Measurements from ENCODE around the gene FAM186B. TPM values are rescaled to one million over a fixed set of nuclear protein-coding genes. Genes with fewer than 3 reads are reported as not detected.

Gene FAM186B
- total RNA-seq, 1 donor from 2014 or later, result 0.75 TPM

DNA sequence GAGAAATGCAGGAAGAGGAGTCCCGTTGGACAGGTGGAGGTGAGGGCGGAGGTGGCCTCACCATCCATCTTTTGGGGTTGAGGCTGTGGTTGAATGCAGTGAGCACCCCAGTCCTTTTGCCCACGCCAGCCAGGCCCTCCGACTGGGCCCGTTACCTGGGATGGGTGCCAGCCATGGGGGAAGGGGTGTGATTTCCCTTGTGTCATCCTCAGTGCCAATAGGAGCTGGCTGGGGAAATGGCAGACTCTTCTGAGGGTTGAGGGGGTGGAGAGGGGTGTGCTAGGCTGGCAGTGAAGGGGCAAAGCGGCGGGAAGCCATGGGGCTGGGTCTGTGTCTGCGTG lies 57.0 kb downstream of the FAM186B start:
- TF ChIP-seq, protein P1, sequence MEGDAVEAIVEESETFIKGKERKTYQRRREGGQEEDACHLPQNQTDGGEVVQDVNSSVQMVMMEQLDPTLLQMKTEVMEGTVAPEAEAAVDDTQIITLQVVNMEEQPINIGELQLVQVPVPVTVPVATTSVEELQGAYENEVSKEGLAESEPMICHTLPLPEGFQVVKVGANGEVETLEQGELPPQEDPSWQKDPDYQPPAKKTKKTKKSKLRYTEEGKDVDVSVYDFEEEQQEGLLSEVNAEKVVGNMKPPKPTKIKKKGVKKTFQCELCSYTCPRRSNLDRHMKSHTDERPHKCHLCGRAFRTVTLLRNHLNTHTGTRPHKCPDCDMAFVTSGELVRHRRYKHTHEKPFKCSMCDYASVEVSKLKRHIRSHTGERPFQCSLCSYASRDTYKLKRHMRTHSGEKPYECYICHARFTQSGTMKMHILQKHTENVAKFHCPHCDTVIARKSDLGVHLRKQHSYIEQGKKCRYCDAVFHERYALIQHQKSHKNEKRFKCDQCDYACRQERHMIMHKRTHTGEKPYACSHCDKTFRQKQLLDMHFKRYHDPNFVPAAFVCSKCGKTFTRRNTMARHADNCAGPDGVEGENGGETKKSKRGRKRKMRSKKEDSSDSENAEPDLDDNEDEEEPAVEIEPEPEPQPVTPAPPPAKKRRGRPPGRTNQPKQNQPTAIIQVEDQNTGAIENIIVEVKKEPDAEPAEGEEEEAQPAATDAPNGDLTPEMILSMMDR (IDR thresholded peaks at IDR 0.05), result no peak
- Histone ChIP-seq H3K36me3 (no peaks in the 10 kb centered on the region), H3K4me3 (peak overlapping the region; percentile 36), H3K27me3 (peaks cover 36% of the 10 kb centered on the region), H3K9me3 (no peaks in the 10 kb centered on the region), H3K4me1 (peaks cover 14% of the 10 kb centered on the region), H3K27ac (no peak overlapping the region)
- peak; percentile 54 for DNase-seq
- intact Hi-C loops (cut with DNase I), result no loop called here
- ATAC-seq, result no peak

- no peak overlapping the region for H3K4me3 ChIP-seq
- no peaks in the 10 kb centered on the region for H3K36me3 ChIP-seq
- TF ChIP-seq, protein P1 (IDR thresholded peaks at IDR 0.05), result no peak
- DNase-seq (no peak), ATAC-seq (no peak)
- no peaks in the 10 kb centered on the region for H3K9me3 ChIP-seq
- peaks cover 36% of the 10 kb centered on the region for H3K27me3 ChIP-seq
- H3K27ac ChIP-seq, result no peak overlapping the region
- H3K4me1 ChIP-seq, result peaks cover 11% of the 10 kb centered on the region
- intact Hi-C loops (cut with DNase I), result no loop called here
Observed at GRCh38 chr12:49547090-49547690, 58.2 kb downstream of the FAM186B start.

DNA sequence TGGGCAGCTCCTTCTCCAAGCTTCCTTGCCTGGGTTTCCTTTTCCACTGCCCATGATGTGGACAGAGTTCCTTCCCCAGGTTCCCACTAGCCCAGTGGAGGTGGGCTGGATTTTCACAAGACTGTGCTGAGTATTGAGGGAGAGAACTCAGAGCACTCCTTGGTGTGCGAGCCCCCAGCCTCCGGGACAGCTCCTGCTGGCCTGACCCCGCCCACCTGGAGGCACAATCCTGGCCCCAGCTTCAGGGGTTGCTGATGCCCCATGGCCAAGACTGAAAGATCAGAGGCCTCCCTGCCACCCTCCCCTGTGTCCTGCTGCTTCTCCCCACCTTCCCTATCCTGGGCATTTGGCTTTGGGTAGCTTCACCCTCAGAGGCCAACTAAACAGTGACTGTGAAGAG lies 59.0 kb downstream of the FAM186B start:
- intact Hi-C loops (cut with DNase I), result no loop called here
- DNase-seq, result peak; percentile 46
- Histone ChIP-seq H3K36me3 (no peaks in the 10 kb centered on the region), H3K27ac (no peak overlapping the region), H3K4me3 (no peak overlapping the region), H3K9me3 (no peaks in the 10 kb centered on the region), H3K4me1 (peaks cover 10% of the 10 kb centered on the region), H3K27me3 (peaks cover 36% of the 10 kb centered on the region)
- ATAC-seq, result no peak
- TF ChIP-seq, protein P1 (IDR thresholded peaks at IDR 0.05), result no peak

DNA sequence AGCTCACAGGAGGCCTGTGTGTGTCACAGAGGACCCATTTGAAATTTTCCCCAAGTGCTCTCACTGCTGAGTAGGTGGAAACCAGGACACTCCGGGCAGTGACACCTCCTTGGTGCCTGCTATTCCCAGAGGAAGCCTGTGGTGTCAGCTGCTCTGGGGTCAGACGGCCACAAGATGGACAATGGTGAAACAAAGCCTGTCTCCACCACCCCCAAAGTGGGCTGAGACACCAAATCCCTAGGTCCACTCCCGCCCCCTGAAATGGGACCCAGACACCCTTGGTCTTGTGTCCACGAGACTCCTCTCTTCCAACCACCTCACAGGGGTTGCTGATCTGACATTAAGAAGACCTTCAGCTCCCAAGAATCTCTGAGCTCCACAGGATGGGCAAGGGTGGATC lies 59.6 kb downstream of the FAM186B start:
- Histone ChIP-seq H3K27me3 (peaks cover 36% of the 10 kb centered on the region), H3K36me3 (no peaks in the 10 kb centered on the region), H3K9me3 (no peaks in the 10 kb centered on the region), H3K4me3 (no peak overlapping the region), H3K4me1 (peaks cover 10% of the 10 kb centered on the region), H3K27ac (no peak overlapping the region)
- intact Hi-C loops (cut with DNase I), result no loop called here
- DNase-seq (peak; percentile 39), ATAC-seq (no peak)
- TF ChIP-seq, protein P1 (IDR thresholded peaks at IDR 0.05), result no peak

GRCh38 chr12:49543914-49544815 lies 61.3 kb downstream of the FAM186B start:
- H3K4me3 ChIP-seq, result no peak overlapping the region
- H3K27ac ChIP-seq, result no peak overlapping the region
- intact Hi-C loops (cut with DNase I), result no loop called here
- H3K9me3 ChIP-seq, result no peaks in the 10 kb centered on the region
- DNase-seq (peak; percentile 60), ATAC-seq (no peak)
- H3K36me3 ChIP-seq, result no peaks in the 10 kb centered on the region
- peaks cover 7% of the 10 kb centered on the region for H3K4me1 ChIP-seq
- TF ChIP-seq, protein P1 (IDR thresholded peaks at IDR 0.05), result no peak
- H3K27me3 ChIP-seq, result peaks cover 39% of the 10 kb centered on the region
